HG02759 (cell line): ENCODE measurements around the gene AJM1.
"Not testable (repeated sequence)": the region's sequence is repeated elsewhere in the genome, so short reads cannot be mapped to it uniquely, and the experiment has no call there.

Source experiments
- ATAC-seq: cut with Tn5 transposase; IDR thresholded peaks from one replicate; pipeline ENCODE4 v1.9.1; 2021; ENCODE audit warnings: mild to moderate bottlenecking, moderate library complexity; ENCODE audit not compliant: unreplicated experiment

AJM1 gene

DNA sequence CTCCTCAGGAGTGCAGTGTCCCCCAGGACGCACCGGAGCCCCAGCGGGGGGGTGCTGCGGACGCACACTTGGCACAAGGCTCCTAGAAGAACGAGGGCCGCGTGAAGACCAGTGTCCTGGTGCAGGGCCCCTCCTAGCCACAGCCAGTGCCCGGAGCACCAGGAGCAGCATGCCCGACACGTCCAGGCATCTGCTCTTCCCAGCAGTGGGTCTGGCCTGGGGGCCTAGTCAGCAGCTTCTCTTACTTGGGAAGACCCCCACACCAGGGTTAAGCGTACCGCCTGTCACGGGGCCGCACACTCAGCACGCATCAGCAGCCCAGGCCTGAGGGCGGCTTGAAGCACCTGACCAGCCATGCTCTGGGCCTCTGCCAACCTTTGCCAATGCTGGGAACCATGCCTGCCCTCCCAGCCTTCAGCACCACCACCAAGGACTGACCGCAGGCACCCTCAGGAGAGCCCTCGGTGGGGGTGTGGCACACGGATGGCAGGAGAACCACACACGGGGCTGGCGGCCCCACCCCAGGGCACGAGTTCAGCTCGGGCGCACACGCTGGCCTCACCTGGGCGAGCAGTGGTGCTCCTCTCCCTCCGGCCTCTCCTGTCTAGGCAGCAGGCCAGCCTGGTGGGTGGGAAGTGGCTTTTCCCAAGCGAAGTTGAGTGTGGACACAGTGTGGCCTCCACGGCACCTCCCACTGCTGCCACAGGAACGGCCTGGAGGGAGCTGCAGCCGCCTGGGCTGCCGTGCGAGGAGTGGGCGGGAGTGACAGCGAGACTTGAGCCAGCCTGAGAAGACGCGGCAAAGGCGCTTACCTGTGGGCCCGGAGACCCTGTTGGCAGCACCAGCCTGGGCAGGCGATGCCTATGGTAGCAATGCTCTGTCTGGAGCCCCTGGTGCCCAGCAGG lies 12.0 kb upstream of the AJM1 start:
- no peak for ATAC-seq

DNA sequence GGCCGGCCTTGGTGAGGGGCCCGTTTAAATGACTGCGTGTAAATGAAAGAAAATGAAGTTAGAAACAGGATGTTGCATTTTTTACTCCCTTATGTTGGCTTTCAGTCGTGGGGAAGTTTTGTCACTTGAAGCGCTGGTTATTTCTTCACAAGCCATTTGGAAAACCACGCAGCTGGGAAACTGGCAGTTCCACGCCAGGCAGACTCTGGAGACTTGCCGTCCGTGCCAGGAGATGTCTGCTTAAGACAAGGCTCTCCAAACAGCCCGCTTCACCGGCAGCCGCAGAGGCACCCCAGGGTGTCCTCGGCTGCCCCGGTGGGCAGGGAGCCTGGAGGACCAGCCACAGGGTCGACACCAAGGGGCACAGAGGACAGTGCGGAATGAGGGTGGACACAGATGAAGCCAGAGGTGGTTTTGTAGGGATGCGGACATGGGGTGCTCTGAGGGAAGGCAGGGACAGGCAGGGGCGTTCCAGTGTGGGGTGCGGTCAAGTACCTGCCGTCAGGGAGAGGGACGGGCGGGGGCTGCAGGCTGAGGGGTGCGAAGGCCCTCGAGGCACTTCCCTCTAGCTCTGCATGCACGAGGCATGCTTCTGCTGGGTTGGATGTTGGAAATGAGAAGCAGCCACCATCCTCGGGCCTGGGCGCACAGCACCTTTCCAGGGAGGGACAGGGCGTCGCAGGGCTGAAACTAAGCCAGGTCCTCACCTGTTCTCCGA lies 11.1 kb upstream of the AJM1 start:
- no peak for ATAC-seq

DNA sequence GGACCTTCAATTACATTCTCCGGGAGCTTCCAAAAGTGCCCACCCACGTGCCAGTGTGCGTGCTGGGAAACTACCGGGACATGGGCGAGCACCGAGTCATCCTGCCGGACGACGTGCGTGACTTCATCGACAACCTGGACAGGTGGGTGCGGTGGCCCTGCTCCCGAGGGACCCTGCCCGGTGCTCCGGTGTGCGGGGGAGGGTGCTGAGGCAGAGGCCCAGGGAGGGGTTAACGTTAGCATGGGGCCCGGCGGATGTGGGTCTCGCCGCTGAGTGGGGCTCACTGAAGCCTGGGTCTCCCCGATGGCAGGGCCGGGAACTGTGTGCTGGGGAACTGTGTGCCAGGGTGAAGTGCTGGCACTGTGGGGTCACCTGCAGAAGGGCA lies 10.6 kb upstream of the AJM1 start:
- ATAC-seq: no peak

DNA sequence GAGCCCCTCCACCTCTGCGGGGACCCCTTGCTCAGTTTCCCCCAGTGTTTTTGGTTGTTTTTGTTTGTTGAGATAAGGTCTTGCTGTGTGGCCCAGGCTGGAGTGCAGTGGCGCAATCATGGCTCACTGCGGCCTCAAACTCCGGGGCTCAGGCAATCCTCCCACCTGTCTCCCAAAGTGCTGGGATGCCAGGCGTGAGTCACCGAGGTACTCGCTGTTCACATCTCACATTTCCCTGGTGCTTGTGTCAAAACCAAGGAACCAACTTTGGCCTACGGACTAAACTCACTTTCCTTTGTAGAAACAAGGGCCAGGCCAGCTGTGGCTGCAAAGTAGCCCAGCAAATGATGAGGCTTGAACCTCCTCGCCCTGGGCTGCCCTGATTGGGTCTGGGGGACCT lies 9.7 kb upstream of the AJM1 start:
- no peak for ATAC-seq

DNA sequence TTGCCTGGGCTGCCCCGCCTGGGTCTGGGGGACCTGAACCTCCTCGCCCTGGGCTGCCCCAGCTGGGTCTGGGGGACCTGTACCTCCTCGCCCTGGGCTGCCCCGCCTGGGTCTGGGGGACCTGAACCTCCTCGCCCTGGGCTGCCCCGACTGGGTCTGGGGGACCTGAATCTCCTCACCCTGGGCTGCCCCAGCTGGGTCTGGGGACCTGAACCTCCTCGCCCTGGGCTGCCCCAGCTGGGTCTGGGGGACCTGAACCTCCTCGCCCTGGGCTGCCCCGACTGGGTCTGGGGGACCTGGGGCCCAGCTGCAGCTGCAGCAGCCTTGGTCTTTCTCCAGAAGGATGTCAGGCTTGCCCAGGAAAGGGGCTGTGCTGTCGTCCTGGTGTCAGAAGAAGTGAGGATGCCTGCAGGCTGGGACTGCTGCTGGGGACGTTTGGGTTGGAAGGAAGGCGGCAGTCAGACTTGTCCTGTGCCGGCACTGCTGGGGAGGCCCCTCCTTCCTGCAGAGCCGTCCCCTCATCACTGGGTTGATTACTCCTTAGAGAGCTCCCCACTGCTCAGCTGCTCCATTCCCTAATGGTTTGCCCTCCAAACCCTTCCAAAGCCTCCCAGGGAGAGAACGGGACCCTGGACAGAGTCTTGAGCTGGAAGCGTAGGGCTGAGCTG lies 8.8 kb upstream of the AJM1 start:
- not testable (repeated sequence) for ATAC-seq

DNA sequence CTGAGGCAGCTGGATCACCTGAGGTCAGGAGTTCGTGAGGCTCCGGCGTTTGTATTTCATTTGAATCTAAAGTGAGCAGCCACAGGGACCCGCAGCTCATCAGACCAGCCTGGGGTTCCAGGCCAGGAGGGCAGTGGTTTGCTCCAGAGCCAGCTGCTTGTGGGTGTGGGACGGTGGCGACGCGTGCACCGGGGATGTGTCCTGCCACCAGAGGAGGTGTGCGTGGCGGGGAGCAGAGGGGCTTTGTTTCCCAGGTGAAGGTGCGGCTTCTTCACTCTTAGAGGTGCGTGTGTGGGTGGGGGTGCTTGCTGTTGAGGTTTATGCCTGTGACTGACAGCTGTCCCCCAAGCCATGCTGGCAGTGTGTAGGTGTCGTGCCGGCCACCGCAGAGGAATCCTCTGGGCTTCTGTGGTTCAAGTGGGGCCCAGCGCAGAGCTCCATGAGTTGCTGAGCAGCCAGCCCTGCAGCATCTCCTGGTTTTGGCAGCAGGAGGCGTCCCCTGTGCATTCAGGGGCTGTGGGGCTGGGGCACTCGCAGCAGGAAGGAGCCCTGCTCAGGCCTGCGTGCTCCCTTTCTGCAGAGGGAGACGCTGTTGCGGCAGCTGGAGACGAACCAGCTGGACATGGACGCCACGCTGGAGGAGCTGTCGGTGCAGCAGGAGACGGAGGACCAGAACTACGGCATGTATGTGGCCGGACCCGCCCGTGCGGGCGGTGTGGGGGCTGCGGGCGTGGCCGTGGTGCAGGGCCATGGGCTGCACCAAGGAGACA lies 6.9 kb upstream of the AJM1 start:
- ATAC-seq: no peak

DNA sequence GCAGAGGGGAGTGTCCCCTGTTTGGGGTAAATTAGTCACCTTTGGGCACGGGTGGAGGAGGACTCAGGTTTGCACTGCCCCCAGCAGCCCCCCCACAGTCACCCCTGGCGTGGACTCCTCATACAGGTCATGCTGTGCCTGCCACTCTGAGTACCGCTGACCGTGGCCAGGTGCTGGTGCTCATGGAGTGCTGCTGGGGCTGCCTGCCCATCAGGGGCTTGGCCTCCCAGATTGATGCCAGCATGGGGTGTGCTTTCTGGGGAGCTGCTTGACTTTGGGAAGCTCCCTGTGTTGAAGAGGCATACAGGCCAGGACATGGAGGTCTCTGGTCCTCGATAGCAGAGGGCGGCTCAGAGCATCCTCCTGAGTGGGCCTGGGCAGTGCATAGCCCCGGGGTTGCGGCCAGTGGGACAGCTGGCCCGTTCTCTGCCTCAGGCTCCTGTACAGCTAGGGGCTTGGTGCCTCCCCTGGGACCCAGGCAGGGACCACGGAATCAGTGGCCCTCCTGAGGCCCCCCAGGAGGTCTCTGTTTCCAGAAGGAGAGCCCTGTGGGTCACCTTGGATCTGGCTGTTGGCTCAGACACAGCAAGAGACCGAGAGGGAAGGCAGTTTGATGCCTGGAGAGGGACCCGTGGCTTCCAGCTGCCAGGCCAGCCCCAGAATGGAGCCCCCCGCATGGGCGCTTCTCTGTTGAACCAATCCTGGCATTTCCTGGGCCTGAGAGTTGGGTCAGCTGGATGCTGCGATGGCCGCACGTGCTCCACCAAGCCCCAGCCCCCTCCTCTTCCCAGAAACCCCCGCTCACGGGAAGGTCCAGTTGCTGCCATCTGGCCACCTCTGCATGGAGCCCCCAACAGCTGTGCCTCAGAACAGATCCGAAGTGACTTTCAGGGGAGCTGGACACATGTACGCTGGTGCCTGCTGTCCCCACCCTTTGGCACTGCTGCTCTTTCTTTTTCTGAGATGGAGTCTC lies 6.1 kb upstream of the AJM1 start:
- no peak for ATAC-seq

DNA sequence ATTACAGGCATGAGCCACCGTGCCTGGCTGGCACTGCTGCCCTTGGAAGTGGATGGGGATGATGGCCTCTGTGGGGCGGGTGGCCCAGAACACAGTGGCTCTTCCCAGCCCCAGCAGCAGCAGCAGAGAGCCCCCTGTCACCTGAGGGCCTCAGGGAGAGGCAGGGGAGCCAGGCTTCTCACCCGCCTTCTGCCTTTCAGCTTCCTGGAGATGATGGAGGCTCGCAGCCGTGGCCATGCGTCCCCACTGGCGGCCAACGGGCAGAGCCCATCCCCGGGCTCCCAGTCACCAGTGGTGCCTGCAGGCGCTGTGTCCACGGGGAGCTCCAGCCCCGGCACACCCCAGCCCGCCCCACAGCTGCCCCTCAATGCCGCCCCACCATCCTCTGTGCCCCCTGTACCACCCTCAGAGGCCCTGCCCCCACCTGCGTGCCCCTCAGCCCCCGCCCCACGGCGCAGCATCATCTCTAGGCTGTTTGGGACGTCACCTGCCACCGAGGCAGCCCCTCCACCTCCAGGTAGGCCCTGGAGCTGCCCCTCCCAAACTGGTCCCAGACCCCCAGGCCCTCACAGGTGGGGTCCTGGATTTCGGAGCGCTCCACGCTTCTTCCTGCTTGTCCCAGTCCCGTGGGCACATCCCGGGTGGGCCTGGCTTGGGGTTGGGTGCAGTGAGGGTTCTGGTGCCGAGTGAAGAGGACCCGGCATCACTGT lies 5.0 kb upstream of the AJM1 start:
- ATAC-seq: no peak

DNA sequence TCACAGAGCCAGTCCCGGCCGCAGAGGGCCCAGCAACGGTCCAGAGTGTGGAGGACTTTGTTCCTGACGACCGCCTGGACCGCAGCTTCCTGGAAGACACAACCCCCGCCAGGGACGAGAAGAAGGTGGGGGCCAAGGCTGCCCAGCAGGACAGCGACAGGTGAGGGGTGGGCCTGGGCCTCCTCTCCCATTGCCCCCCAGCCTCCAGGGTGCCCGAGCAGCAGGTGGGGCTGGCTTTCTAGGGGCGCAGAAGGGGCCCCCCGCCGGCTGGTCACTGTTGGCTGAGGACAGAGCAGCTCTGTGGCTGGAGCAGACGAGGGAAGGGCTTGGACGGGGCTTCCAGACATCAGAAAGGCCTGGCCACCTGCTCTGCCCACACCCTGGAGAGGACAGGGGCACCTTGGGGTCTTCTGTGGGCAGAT lies 4.4 kb upstream of the AJM1 start:
- not testable (repeated sequence) for ATAC-seq

DNA sequence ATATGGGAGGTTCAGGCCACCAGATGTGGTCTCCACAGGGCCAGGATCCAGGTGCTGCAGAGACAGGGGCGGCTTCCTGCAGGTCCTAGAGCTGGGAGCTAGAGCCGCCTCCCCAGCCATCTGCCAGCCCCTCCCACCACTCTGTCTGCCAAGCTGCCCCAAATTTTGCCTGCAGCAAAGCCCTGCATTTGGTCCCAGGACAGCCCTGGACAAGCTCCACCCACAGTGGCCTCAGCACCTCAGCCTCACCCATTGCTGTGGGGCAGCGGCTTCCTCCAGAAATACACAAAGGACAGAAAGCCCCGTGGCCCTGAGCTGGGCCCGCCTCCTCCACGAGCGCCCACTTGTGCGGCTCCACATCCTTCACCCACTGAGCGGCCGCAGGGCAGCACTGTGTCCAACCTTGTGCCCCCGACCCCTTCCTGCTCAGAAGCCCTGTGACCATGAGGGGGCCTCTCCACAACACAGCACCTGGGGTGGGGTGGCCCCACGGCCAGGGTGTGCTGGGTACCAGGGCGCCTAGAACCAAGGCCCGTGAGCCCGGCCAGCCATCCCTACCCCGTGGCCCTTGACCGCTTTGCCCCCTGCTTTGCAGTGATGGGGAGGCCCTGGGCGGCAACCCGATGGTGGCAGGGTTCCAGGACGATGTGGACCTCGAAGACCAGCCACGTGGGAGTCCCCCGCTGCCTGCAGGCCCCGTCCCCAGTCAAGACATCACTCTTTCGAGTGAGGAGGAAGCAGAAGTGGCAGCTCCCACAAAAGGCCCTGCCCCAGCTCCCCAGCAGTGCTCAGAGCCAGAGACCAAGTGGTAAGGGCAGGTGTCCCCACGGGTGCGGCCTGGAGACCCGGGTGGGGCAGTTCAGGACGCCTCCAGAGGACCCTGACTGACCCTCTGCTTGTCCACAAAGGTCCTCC lies 3.7 kb upstream of the AJM1 start:
- no peak for ATAC-seq

DNA sequence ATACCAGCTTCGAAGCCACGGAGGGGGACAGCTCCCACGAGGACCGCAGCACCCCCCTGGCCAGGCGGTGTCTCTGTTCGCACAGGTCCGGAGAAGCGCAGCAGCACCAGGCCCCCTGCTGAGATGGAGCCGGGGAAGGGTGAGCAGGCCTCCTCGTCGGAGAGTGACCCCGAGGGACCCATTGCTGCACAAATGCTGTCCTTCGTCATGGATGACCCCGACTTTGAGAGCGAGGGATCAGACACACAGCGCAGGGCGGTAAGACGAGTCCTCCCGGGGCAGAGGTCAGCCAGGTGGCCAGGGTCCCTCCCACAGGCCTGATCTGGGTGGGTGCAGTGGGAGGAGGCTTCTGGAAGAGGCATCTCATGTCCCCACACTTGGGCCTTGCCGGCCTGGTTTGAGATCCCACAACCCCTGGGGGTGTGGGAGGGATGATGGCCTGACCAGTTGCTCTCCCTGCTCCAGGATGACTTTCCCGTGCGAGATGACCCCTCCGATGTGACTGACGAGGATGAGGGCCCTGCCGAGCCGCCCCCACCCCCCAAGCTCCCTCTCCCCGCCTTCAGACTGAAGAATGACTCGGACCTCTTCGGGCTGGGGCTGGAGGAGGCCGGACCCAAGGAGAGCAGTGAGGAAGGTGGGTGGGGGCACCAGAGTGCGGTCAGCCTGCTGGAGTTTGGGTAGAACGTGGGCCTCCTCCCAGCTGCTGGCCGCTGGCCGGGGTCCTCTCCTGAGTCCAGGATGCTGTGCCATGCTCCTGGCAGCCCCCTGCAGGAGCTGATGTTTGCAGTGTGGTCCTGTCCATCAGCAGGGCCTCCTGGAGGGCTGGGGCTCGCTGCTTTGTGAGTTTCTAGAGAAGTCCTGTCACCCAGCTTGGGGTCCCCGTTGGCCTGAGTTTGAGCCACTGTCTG lies 2.8 kb upstream of the AJM1 start:
- ATAC-seq: no peak

DNA sequence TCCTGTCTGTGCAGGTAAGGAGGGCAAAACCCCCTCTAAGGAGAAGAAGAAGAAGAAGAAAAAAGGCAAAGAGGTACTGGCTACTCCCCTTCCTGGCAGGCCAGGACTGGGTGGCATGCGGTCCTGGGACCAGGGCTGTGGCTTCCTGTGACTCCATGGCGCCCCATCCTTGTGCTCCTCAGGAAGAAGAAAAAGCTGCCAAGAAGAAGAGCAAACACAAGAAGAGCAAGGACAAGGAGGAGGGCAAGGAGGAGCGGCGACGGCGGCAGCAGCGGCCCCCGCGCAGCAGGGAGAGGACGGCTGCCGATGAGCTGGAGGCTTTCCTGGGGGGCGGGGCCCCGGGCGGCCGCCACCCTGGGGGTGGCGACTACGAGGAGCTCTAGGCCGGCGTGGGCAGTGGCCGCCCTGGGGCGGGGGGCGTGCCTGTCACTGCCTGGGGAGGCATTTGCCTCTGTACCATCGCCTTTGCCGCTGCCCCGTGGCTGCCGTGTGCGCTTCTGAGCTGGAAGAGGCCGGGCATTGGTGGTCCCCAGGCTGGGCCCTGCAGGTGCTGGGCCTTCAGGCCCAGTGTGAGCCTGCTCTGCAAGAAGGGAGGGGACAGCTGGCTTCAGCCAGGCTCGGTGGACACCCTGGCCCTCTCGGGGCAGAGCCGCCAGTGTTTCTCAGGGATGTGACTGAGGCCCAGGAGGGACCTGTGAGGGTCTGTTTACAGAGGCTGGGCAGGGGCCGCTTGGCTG lies 2.0 kb upstream of the AJM1 start:
- no peak for ATAC-seq

DNA sequence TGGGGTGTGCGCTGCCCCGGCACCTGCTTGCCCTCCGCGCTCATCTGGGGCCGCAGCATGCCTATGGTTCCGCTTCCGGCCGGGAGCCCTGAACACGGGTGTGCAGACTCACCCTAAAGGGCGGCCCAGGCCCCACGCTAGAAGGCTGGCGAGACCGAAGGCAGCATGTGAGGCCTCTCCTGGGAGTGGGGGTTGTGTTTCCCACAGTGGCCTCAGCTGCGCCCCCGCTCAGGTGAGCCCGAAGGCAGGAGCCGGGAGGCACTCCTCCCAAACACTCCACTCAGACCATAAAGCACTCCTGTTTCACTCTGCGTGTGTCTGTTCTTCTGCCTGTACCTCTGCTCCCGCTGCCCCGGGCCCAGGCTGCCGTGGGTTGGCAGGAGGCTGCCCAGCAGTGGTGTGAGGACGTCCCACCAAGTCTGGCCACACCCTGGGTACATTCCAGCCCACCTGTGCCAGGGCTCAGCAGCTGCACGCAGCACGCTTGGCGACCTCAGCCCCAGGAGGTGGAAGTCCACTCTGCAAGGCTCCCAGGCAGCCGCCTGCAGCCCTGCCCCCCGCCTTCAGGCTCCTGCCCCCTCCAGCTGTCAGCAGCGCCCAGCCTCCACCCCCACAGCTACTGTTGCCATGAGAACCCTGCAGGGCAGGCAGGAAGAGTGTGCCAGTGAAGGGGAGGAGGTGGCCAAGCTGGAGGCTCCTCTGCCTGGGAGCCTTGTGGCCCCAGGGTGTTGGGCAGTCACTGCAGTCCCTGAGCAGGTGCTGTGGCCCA lies 1.2 kb upstream of the AJM1 start:
- ATAC-seq: no peak

DNA sequence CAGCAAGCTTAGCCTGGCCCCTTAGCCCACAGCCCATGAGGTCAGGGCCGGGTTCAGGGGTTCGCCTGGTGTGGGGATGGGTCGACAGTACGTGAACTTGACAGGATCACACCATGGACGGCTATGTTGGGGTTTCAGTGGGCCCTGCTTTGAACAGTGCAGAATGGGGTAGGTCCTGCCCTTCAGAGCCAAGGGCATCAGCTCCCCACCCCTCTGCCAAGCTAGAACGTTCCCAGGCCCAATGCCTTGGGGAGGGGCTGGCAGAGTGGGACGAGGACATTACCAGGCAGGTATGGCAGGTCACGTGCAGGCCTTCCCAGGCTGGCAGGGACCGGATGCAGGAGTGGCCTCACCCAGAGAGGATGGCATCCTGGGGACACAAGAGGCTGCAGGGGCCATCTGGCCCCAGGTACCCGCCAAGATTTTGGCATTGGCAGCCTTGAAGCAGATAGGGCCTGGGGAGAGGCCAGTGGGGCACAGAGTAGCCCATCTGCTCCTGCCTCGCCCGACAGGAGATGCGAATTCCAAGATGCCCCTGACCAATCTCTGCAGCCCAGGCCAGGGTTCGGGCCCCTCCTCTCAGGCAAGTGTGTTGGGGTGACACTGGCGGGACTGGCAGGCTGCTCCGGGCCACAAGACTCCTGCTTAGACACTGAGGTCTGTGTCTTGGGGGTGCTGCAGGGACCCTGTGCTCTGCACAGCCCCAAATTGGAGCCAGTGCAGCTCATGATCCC lies 465 bp upstream of the AJM1 start:
- not testable (repeated sequence) for ATAC-seq
